Tibial nerve (tissue), 4 donors: ENCODE measurements around the gene ASB11. TPM values are rescaled to one million over a fixed set of nuclear protein-coding genes. Genes with fewer than 3 reads are reported as not detected.

Experiments used
- DNase-seq, 2 donors: peaks; one replicate each; pipeline ENCODE4 v3.0.0-alpha.2; 2019; ENCODE audit warnings: low spot score in 2 of 2
- H3K27ac ChIP-seq, 4 donors: fragments of 200-600 bp; sonication (generic) in 3 of 4; one replicate each; pipeline ENCODE4 v1.5.1; 2017 to 2019; ENCODE audit warnings: mild to moderate bottlenecking in 1 of 4
- H3K27me3 ChIP-seq, 2 donors: fragments of 200-600 bp; sonication (generic) in 1 of 2; one replicate each; pipeline versions ENCODE4 v1.5.1 to v1.6.0; 2017 to 2019
- H3K36me3 ChIP-seq, 3 donors: fragments of 200-600 bp; sonication (generic); one replicate each; pipeline ENCODE4 v1.5.1; 2018 to 2019
- H3K4me1 ChIP-seq, 4 donors: fragments of 200-600 bp; sonication (generic) in 3 of 4; one replicate each; pipeline ENCODE4 v1.5.1; 2017 to 2019
- H3K4me3 ChIP-seq, 4 donors: fragments of 200-600 bp; sonication (generic) in 3 of 4; one replicate each; pipeline ENCODE4 v1.5.1; 2017 to 2019; ENCODE audit warnings: mild to moderate bottlenecking in 1 of 4, moderate library complexity in 1 of 4
- H3K9me3 ChIP-seq, 4 donors: fragments of 200-600 bp; sonication (generic) in 3 of 4; one replicate each; pipeline ENCODE4 v1.5.1; 2017 to 2019
- EP300 ChIP-seq, 2 donors: sonication (generic); formaldehyde crosslinking; IDR thresholded peaks; one replicate each; pipeline ENCODE4 v1.6.1; 2017; ENCODE audit warnings: antibody characterized with exemption in 2 of 2, mild to moderate bottlenecking in 1 of 2
- POLR2A ChIP-seq, 2 donors: fragments of 450-650 bp; IDR thresholded peaks; one replicate each; pipeline ENCODE4 v1.6.1; 2017; ENCODE audit warnings: antibody characterized with exemption in 2 of 2, mild to moderate bottlenecking in 2 of 2, moderate library complexity in 2 of 2
- WGBS, 2 donors: methylation state at CpG; one replicate each; pipeline ENCODE4 v1.1.5; 2018; 5-methylcytosine and 5-hydroxymethylcytosine counted together
- total RNA-seq, 4 donors: library from RNA; depleted of rRNA; stranded (reverse); fragments of >200 nt; gene quantifications; one replicate each; pipeline ENCODE4 v1.1.0, GENCODE V29; 2016
- TF ChIP-seq, protein P1 (sequence below), 5 experiments: fragments of 200-600 bp in 3 of 5; fragments of 450-650 bp in 2 of 5; sonication (generic) in 3 of 5; IDR thresholded peaks; one replicate each; pipeline ENCODE4 v1.5.1; 2016 to 2019; ENCODE audit warnings: antibody characterized with exemption in 5 of 5, mild to moderate bottlenecking in 3 of 5, moderate library complexity in 2 of 5

Gene ASB11
- not detected for total RNA-seq

GRCh38 chrX:15315509-15315908 lies at the start of gene ASB11:
TSS of gene ASB11 (minus strand) at chrX:15315640. CDS start at chrX:15315605, 35 bp downstream.
- no peaks in the 10 kb centered on the region for H3K4me1 ChIP-seq
- no peaks in the 10 kb centered on the region for H3K9me3 ChIP-seq
- H3K36me3 ChIP-seq, result no peaks in the 10 kb centered on the region
- TF ChIP-seq POLR2A (IDR thresholded peaks at IDR 0.05), result no peak
- TF ChIP-seq, protein P1, sequence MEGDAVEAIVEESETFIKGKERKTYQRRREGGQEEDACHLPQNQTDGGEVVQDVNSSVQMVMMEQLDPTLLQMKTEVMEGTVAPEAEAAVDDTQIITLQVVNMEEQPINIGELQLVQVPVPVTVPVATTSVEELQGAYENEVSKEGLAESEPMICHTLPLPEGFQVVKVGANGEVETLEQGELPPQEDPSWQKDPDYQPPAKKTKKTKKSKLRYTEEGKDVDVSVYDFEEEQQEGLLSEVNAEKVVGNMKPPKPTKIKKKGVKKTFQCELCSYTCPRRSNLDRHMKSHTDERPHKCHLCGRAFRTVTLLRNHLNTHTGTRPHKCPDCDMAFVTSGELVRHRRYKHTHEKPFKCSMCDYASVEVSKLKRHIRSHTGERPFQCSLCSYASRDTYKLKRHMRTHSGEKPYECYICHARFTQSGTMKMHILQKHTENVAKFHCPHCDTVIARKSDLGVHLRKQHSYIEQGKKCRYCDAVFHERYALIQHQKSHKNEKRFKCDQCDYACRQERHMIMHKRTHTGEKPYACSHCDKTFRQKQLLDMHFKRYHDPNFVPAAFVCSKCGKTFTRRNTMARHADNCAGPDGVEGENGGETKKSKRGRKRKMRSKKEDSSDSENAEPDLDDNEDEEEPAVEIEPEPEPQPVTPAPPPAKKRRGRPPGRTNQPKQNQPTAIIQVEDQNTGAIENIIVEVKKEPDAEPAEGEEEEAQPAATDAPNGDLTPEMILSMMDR (IDR thresholded peaks at IDR 0.05), result no peak
- no peak for TF ChIP-seq EP300 (IDR thresholded peaks at IDR 0.05)
- H3K27me3 ChIP-seq, result peaks cover 0 to 5% of the 10 kb centered on the region in 2 donors
- no peak for DNase-seq
- WGBS, 2 donors, result 52 to 62% methylated on average over 3 of the region's 3 CpGs
- H3K27ac ChIP-seq, result no peak within 1 kb of the TSS
- H3K4me3 ChIP-seq, result no peak within 1 kb of the TSS

GRCh38 chrX:15359701-15360100 lies 44.3 kb upstream of the ASB11 start:
- TF ChIP-seq EP300 (IDR thresholded peaks at IDR 0.05) (no peak), POLR2A (IDR thresholded peaks at IDR 0.05) (no peak)
- TF ChIP-seq, protein P1 (IDR thresholded peaks at IDR 0.05), result no peak
- WGBS, 2 donors, result 61 to 69% methylated on average over 2 of the region's 2 CpGs

GRCh38 chrX:15358533-15358932 lies 43.1 kb upstream of the ASB11 start:
- TF ChIP-seq POLR2A (IDR thresholded peaks at IDR 0.05), result no peak
- Histone ChIP-seq H3K4me1 (no peaks in the 10 kb centered on the region), H3K9me3 (no peaks in the 10 kb centered on the region), H3K27me3 (no peaks in the 10 kb centered on the region), H3K36me3 (no peaks in the 10 kb centered on the region), H3K4me3 (no peak overlapping the region), H3K27ac (no peak overlapping the region)
- no peak for DNase-seq
- 77 to 88% methylated on average over 2 of the region's 2 CpGs for WGBS, 2 donors

More at GRCh38 chrX:15359701-15360100, 44.3 kb upstream of the ASB11 start:
- Histone ChIP-seq H3K36me3 (no peaks in the 10 kb centered on the region), H3K4me1 (no peaks in the 10 kb centered on the region), H3K27me3 (no peaks in the 10 kb centered on the region), H3K4me3 (no peak overlapping the region), H3K9me3 (no peaks in the 10 kb centered on the region), H3K27ac (no peak overlapping the region)
- no peak for DNase-seq

- Histone ChIP-seq H3K4me3 (no peak overlapping the region), H3K36me3 (no peaks in the 10 kb centered on the region), H3K4me1 (no peaks in the 10 kb centered on the region), H3K27ac (peak overlapping the region in 2 of 4 donors; percentile 44 to 49), H3K9me3 (no peaks in the 10 kb centered on the region), H3K27me3 (no peaks in the 10 kb centered on the region)
- peak in 1 of 2 donors; percentile 44 for DNase-seq
- 13 to 39% methylated on average over 1 of the region's 1 CpG for WGBS, 2 donors
- TF ChIP-seq POLR2A (IDR thresholded peaks at IDR 0.05) (no peak), EP300 (IDR thresholded peaks at IDR 0.05) (peak; percentile 84 to 85)
These were observed 41.0 kb upstream of the ASB11 start for GRCh38 chrX:15356444-15356843.

DNA sequence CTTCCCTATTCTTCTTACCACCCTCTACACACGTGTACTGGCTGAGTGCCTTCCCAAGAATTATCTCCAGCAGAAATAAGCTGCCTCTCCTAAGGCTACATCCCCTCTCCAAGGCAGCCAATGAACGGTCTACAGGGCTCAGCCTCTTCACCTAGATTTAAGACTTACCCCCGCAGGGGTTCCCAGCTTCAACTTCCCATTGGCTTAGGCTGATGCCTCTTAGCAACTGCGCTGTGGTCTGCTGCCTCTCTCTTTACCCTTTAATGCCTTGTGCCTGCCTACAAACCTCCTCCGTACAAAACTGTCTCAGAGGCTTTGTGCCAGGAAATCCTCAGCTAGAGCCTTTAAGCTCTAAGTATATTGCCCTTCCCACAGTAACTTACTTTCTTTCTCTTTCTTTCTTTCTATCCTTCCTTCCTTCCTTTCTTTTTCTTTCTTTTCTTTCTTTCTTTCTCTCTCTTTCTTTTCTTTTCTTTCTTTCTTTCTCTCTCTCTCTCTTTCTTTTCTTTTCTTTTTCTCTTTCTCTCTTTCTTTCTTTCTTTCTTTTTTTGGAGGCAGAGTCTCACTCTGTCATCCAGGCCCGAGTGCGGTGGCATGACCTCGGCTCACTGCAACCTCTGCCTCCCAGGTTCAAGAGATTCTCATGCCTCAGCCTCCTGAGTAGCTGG lies 35.0 kb upstream of the ASB11 start:
- no peaks in the 10 kb centered on the region for H3K4me1 ChIP-seq
- H3K9me3 ChIP-seq, result no peaks in the 10 kb centered on the region
- no peak overlapping the region for H3K27ac ChIP-seq
- H3K27me3 ChIP-seq, result peaks cover 0 to 3% of the 10 kb centered on the region in 2 donors
- WGBS, 2 donors, result 62 to 64% methylated on average over 8 of the region's 8 CpGs
- no peak for TF ChIP-seq POLR2A (IDR thresholded peaks at IDR 0.05)
- no peak for TF ChIP-seq EP300 (IDR thresholded peaks at IDR 0.05)
- TF ChIP-seq, protein P1 (IDR thresholded peaks at IDR 0.05), result no peak
- H3K36me3 ChIP-seq, result no peaks in the 10 kb centered on the region
- DNase-seq, result no peak
- no peak overlapping the region for H3K4me3 ChIP-seq

- Histone ChIP-seq H3K27ac (no peak overlapping the region), H3K4me3 (no peak overlapping the region), H3K27me3 (peaks cover 0 to 3% of the 10 kb centered on the region in 2 donors), H3K36me3 (no peaks in the 10 kb centered on the region), H3K4me1 (no peaks in the 10 kb centered on the region), H3K9me3 (no peaks in the 10 kb centered on the region)
- WGBS, 2 donors, result 18 to 28% methylated on average over 2 of the region's 2 CpGs
- DNase-seq, result peak in 1 of 2 donors; percentile 67
- TF ChIP-seq, protein P1 (IDR thresholded peaks at IDR 0.05), result peak; percentile 34 to 56 (median 47)
- no peak for TF ChIP-seq POLR2A (IDR thresholded peaks at IDR 0.05)
- TF ChIP-seq EP300 (IDR thresholded peaks at IDR 0.05), result no peak
These were observed 33.6 kb upstream of the ASB11 start for GRCh38 chrX:15349046-15349445.
